GM12878 (cell line): ENCODE measurements around the gene RPRD1A. TPM values are rescaled to one million over a fixed set of nuclear protein-coding genes. Genes with fewer than 3 reads are reported as not detected.

ENCODE experiments used
- ATAC-seq: fragments of 200-7000 bp; cut with Tn5 transposase; 3 replicates; pipeline ENCODE4 v1.9.1; 2020; ENCODE audit warnings: mild to moderate bottlenecking, moderate library complexity
- BruUV-seq: library from RNA; stranded (reverse); fragments of 400-500 nt; replicated peaks from 2 replicates; lab custom pipeline; 2021; lab: Mats Ljungman, UMichigan
- CTCF ChIA-PET: fragments of 300-600 bp; sonication (Branson Sonifier 250); formaldehyde crosslinking; extraction: SDS; loops from one replicate; lab custom pipeline; 2021; ENCODE audit warnings: inconsistent platforms; lab: Yijun Ruan, JAX
- POLR2A ChIA-PET: fragments of 350-600 bp; formaldehyde crosslinking; extraction: SDS; loops from one replicate; lab custom pipeline; 2021; ENCODE audit warnings: inconsistent platforms; lab: Charles Lee
- RAD21 ChIA-PET: fragments of 300-600 bp; sonication (Branson Sonifier 250); formaldehyde crosslinking; loops from one replicate; lab custom pipeline; 2023; ENCODE audit warnings: antibody characterized with exemption; ENCODE audit not compliant: unreplicated experiment; lab: Charles Lee
- SMC1A ChIA-PET: fragments of 300-600 bp; sonication (Branson Sonifier 250); formaldehyde crosslinking; loops from one replicate; lab custom pipeline; 2023; ENCODE audit not compliant: unreplicated experiment, uncharacterized antibody; lab: Charles Lee
- DNase-seq: peaks from one replicate; pipeline ENCODE4 v3.0.0-alpha.2; 2011; ENCODE audit warnings: low read depth, low spot score
- FAIRE-seq: peaks from 3 replicates; lab custom pipeline; 2011; peaks lifted over from hg19 to GRCh38; lab: Jason Lieb, UNC
- H2AFZ ChIP-seq: 2 replicates; pipeline ENCODE4 v1.6.0; 2011; ENCODE audit warnings: low read depth, low read length, control low read depth; ENCODE audit not compliant: control insufficient read depth
- H3K27ac ChIP-seq: 2 replicates; pipeline ENCODE4 v1.5.1; 2011; ENCODE audit warnings: control low read depth; ENCODE audit not compliant: control insufficient read depth, insufficient read depth
- H3K27me3 ChIP-seq, 2 experiments: replicated peaks in 1 of 2; 2 replicates each; pipeline versions ENCODE4 v1.6.0 to v1.6.1; 2011; ENCODE audit warnings: low read length in 1 of 2; ENCODE audit not compliant: control insufficient read depth in 2 of 2, insufficient read depth in 2 of 2
- H3K36me3 ChIP-seq, 2 experiments: 2 replicates each; pipeline ENCODE4 v1.5.1; 2011; ENCODE audit warnings: low read length in 1 of 2; ENCODE audit not compliant: control insufficient read depth in 2 of 2, insufficient read depth in 2 of 2
- H3K4me1 ChIP-seq: 2 replicates; pipeline ENCODE4 v1.6.1; 2011; ENCODE audit warnings: mild to moderate bottlenecking, low read length, moderate library complexity, mixed read lengths; ENCODE audit not compliant: control insufficient read depth, insufficient read depth
- H3K4me2 ChIP-seq: 2 replicates; pipeline ENCODE4 v1.6.0; 2011; ENCODE audit warnings: control low read depth; ENCODE audit not compliant: control insufficient read depth, insufficient read depth
- H3K4me3 ChIP-seq: fragments of 200-600 bp; sonication (generic); 2 replicates; pipeline ENCODE4 v1.5.1; 2016
- H3K79me2 ChIP-seq: 2 replicates; pipeline ENCODE4 v1.6.0; 2011; ENCODE audit warnings: low read length; ENCODE audit not compliant: control insufficient read depth, insufficient read depth
- H3K9ac ChIP-seq: 2 replicates; pipeline ENCODE4 v1.8.0; 2011; ENCODE audit warnings: low read length, control low read depth, mixed read lengths; ENCODE audit not compliant: control insufficient read depth, insufficient read depth
- H3K9me3 ChIP-seq: replicated peaks from 3 replicates; pipeline ENCODE4 v1.5.1; 2011; ENCODE audit warnings: mild to moderate bottlenecking, low read length; ENCODE audit not compliant: control insufficient read depth, insufficient read depth
- H4K20me1 ChIP-seq: 2 replicates; pipeline ENCODE4 v1.6.0; 2011; ENCODE audit not compliant: control insufficient read depth, insufficient read depth
- CBX5 ChIP-seq: sonication (generic); IDR thresholded peaks from 2 replicates; pipeline ENCODE4 v1.6.1; 2016; ENCODE audit warnings: low read depth, moderate library complexity, mild to moderate bottlenecking, inconsistent platforms
- CHD1 ChIP-seq: IDR thresholded peaks from 2 replicates; pipeline ENCODE4 v1.6.1; 2012; ENCODE audit warnings: low read depth, low read length, improper control_type of control experiment
- EED ChIP-seq: sonication (generic); IDR thresholded peaks from 2 replicates; pipeline ENCODE4 v1.6.1; 2016; ENCODE audit warnings: antibody characterized with exemption, low read depth
- FOS ChIP-seq: IDR thresholded peaks from 3 replicates; pipeline ENCODE4 v1.6.1; 2011; ENCODE audit warnings: borderline replicate concordance; ENCODE audit not compliant: insufficient read length; ENCODE audit errors: extremely low read depth
- MYB ChIP-seq: fragments of 150-350 bp; IDR thresholded peaks from 2 replicates; pipeline ENCODE4 v1.6.1; 2014; ENCODE audit warnings: mild to moderate bottlenecking, low read depth, low read length, borderline replicate concordance
- RAD21 ChIP-seq: IDR thresholded peaks from 2 replicates; pipeline ENCODE4 v1.6.1; 2011; ENCODE audit warnings: mild to moderate bottlenecking, low read depth, low read length, moderate library complexity; ENCODE audit not compliant: insufficient read depth
- SIN3A ChIP-seq: IDR thresholded peaks from 2 replicates; pipeline ENCODE4 v1.6.1; 2012; ENCODE audit warnings: low read depth, low read length, improper control_type of control experiment
- STAT1 ChIP-seq: fragments of 450-650 bp; conservative IDR thresholded peaks from 2 replicates; pipeline ENCODE4 v1.6.1; 2014; ENCODE audit warnings: antibody characterized with exemption, mild to moderate bottlenecking
- TCF12 ChIP-seq: IDR thresholded peaks from 2 replicates; pipeline ENCODE4 v1.6.1; 2011; ENCODE audit warnings: low read depth, mild to moderate bottlenecking, low read length
- YBX1 ChIP-seq: fragments of 450-650 bp; IDR thresholded peaks from 2 replicates; pipeline ENCODE4 v1.6.1; 2016; ENCODE audit warnings: antibody characterized with exemption
- ZNF207 ChIP-seq: fragments of 450-650 bp; IDR thresholded peaks from 2 replicates; pipeline ENCODE4 v1.6.1; 2014; ENCODE audit warnings: antibody characterized with exemption, mild to moderate bottlenecking, borderline replicate concordance
- WGBS: methylation state at CpG from one replicate; pipeline ENCODE4 v1.1.6; 2016; ENCODE audit warnings: low lambda C conversion rate; ENCODE audit not compliant: insufficient replicate concordance, insufficient coverage; ENCODE audit errors: missing lambda C conversion rate; 5-methylcytosine and 5-hydroxymethylcytosine counted together
- in situ Hi-C: fragments of 300-500 bp; cut with MboI; formaldehyde crosslinking; loops from 9 replicates; pipeline ENCODE4 v1.14.3; 2018; ENCODE audit warnings: mixed read lengths
- intact Hi-C: fragments of 100-400 bp; cut with micrococcal nuclease; formaldehyde crosslinking; loops from one replicate; pipeline ENCODE4 v1.14.2; 2022; ENCODE audit not compliant: unreplicated experiment
- polyA plus RNA-seq, 11 experiments: library from polyadenylated mRNA; depleted of rRNA in 4 of 11; unstranded in 6 of 11; stranded (reverse) in 5 of 11; fragments of >200 nt; fragmentation: Nextera tagmentation in 4 of 11; fragmentation: Illumina TruSeq in 1 of 11; extraction: Ambion mirVana in 4 of 11; extraction: Trizol in 1 of 11; gene quantifications; 1 replicate in 1 of 11; 2 replicates in 10 of 11; pipeline versions ENCODE4 v1.2.1 to v1.2.3, GENCODE V29; 2011 to 2016; ENCODE audit warnings: inconsistent platforms in 2 of 11, missing spikeins in 2 of 11, low read depth in 1 of 11
- total RNA-seq, 4 experiments: library from RNA; depleted of rRNA in 3 of 4; stranded (reverse); fragments of >200 nt in 3 of 4; fragmentation: Illumina TruSeq in 1 of 4; extraction: Trizol in 1 of 4; gene quantifications; 2 replicates each; pipeline versions ENCODE4 v1.2.1 to v1.2.3, GENCODE V29; 2013 to 2021
- TF ChIP-seq, protein P1 (sequence below), 3 experiments: IDR thresholded peaks in 2 of 3; conservative IDR thresholded peaks in 1 of 3; 2 replicates each; pipeline ENCODE4 v1.5.1; 2011; ENCODE audit warnings: low read depth in 3 of 3, low read length in 3 of 3, mild to moderate bottlenecking in 3 of 3, control low read depth in 2 of 3, moderate library complexity in 2 of 3, inconsistent platforms in 1 of 3, mixed read lengths in 1 of 3; ENCODE audit not compliant: control insufficient read depth in 2 of 3, insufficient read depth in 1 of 3; ENCODE audit errors: extremely low read depth in 1 of 3
- TF ChIP-seq, protein P2 (sequence below): fragments of 450-650 bp; formaldehyde crosslinking; IDR thresholded peaks from 2 replicates; pipeline ENCODE4 v1.4.0; 2022; ENCODE audit warnings: mild to moderate bottlenecking, moderate library complexity
- TF ChIP-seq, protein P3 (sequence below): fragments of 450-650 bp; IDR thresholded peaks from 2 replicates; pipeline ENCODE4 v1.6.1; 2017; ENCODE audit warnings: low read depth, mild to moderate bottlenecking, moderate library complexity
- TF ChIP-seq, protein P4 (sequence below): IDR thresholded peaks from 2 replicates; pipeline ENCODE4 v1.6.1; 2012; ENCODE audit warnings: low read depth, low read length, improper control_type of control experiment

Gene RPRD1A
- total and polyA plus RNA-seq, 10 of the 15 experiments (the other 5 are each of a cell fraction or from before 2014, with no cell fraction given), result 16.2 to 66.2 (median 36.2) TPM

DNA sequence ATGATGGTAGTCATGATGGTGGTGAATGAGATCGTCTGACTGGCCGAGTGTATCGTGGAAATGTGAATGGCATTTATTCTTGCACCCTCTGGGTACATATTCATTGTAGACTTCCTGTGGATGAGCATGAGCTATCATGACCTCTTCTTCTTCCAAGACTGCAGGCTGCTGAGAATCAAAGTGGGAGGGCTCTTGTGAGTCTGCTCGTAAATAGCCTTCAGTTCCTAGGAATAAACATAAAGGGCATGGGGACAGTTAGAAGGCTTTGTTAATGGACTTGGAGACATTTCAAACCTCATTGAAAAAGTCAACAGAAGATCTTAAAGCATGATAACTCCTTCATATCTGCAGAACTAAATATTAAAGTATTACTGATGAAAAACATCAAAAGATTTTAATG lies 46.9 kb upstream of the RPRD1A start:
- Histone ChIP-seq H4K20me1 (no peaks in the 10 kb centered on the region), H3K9me3 (no peaks in the 10 kb centered on the region), H3K4me3 (no peak overlapping the region), H3K4me2 (no peak overlapping the region), H3K79me2 (no peaks in the 10 kb centered on the region), H3K27ac (no peak overlapping the region), H3K36me3 (peaks cover 0 to 22% of the 10 kb centered on the region in 2 experiments; a peak in 3 of 4 replicates), H3K4me1 (no peaks in the 10 kb centered on the region), H2AFZ (no peak overlapping the region), H3K27me3 (no peaks in the 10 kb centered on the region), H3K9ac (no peak overlapping the region)
- intact Hi-C loops (no loop called here), in situ Hi-C loops (no loop called here)
- WGBS, result 100% methylated on average over 4 of the region's 4 CpGs
- SMC1A ChIA-PET, result no interaction called here
- DNase-seq (no peak), FAIRE-seq (no peak), ATAC-seq (no peak)
- RAD21 ChIA-PET, result no interaction called here
- CTCF ChIA-PET, result no interaction called here
- TF ChIP-seq FOS (no peak), STAT1 (no peak), ZNF207 (no peak), CHD1 (no peak), EED (no peak), TCF12 (no peak), MYB (no peak), SIN3A (no peak), YBX1 (no peak), CBX5 (no peak), RAD21 (no peak)
- TF ChIP-seq, protein P1, sequence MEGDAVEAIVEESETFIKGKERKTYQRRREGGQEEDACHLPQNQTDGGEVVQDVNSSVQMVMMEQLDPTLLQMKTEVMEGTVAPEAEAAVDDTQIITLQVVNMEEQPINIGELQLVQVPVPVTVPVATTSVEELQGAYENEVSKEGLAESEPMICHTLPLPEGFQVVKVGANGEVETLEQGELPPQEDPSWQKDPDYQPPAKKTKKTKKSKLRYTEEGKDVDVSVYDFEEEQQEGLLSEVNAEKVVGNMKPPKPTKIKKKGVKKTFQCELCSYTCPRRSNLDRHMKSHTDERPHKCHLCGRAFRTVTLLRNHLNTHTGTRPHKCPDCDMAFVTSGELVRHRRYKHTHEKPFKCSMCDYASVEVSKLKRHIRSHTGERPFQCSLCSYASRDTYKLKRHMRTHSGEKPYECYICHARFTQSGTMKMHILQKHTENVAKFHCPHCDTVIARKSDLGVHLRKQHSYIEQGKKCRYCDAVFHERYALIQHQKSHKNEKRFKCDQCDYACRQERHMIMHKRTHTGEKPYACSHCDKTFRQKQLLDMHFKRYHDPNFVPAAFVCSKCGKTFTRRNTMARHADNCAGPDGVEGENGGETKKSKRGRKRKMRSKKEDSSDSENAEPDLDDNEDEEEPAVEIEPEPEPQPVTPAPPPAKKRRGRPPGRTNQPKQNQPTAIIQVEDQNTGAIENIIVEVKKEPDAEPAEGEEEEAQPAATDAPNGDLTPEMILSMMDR (IDR thresholded peaks at IDR 0.05 in 2 of 3, conservative IDR thresholded peaks at IDR 0.05 in 1 of 3; ENCODE audit: control insufficient read depth in 2 of 3, extremely low read depth in 1 of 3, insufficient read depth in 1 of 3, low read depth in 3 of 3, low read length in 3 of 3), result no peak
- TF ChIP-seq, protein P2, sequence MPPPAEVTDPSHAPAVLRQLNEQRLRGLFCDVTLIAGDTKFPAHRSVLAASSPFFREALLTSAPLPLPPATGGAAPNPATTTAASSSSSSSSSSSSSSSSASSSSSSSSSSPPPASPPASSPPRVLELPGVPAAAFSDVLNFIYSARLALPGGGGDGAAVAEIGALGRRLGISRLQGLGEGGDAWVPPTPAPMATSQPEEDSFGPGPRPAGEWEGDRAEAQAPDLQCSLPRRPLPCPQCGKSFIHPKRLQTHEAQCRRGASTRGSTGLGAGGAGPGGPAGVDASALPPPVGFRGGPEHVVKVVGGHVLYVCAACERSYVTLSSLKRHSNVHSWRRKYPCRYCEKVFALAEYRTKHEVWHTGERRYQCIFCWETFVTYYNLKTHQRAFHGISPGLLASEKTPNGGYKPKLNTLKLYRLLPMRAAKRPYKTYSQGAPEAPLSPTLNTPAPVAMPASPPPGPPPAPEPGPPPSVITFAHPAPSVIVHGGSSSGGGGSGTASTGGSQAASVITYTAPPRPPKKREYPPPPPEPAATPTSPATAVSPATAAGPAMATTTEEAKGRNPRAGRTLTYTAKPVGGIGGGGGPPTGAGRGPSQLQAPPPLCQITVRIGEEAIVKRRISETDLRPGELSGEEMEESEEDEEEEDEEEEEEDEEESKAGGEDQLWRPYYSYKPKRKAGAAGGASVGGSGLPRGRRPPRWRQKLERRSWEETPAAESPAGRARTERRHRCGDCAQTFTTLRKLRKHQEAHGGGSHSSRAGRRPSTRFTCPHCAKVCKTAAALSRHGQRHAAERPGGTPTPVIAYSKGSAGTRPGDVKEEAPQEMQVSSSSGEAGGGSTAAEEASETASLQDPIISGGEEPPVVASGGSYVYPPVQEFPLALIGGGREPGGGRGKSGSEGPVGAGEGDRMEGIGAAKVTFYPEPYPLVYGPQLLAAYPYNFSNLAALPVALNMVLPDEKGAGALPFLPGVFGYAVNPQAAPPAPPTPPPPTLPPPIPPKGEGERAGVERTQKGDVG (CRISPR knock-in tag), result no peak
- TF ChIP-seq, protein P3, sequence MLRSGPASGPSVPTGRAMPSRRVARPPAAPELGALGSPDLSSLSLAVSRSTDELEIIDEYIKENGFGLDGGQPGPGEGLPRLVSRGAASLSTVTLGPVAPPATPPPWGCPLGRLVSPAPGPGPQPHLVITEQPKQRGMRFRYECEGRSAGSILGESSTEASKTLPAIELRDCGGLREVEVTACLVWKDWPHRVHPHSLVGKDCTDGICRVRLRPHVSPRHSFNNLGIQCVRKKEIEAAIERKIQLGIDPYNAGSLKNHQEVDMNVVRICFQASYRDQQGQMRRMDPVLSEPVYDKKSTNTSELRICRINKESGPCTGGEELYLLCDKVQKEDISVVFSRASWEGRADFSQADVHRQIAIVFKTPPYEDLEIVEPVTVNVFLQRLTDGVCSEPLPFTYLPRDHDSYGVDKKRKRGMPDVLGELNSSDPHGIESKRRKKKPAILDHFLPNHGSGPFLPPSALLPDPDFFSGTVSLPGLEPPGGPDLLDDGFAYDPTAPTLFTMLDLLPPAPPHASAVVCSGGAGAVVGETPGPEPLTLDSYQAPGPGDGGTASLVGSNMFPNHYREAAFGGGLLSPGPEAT, result no peak
- TF ChIP-seq, protein P4, sequence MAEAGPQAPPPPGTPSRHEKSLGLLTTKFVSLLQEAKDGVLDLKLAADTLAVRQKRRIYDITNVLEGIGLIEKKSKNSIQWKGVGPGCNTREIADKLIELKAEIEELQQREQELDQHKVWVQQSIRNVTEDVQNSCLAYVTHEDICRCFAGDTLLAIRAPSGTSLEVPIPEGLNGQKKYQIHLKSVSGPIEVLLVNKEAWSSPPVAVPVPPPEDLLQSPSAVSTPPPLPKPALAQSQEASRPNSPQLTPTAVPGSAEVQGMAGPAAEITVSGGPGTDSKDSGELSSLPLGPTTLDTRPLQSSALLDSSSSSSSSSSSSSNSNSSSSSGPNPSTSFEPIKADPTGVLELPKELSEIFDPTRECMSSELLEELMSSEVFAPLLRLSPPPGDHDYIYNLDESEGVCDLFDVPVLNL, result no peak
- BruUV-seq, result no TSS peak
- POLR2A ChIA-PET, result no interaction called here
